Peyer's patch (tissue), 4 donors: ENCODE measurements around the gene OOSP1. TPM values are rescaled to one million over a fixed set of nuclear protein-coding genes. Genes with fewer than 3 reads are reported as not detected.
A peak's percentile ranks its signal among the peaks of the same experiment; 100 is the strongest.

Source experiments
- DNase-seq, 3 donors: peaks; one replicate each; pipeline ENCODE4 v3.0.0-alpha.2; 2017 to 2019
- H3K27ac ChIP-seq, 4 donors: fragments of 200-600 bp; sonication (generic); one replicate each; pipeline ENCODE4 v1.5.1; 2016 to 2019
- H3K27me3 ChIP-seq, 2 donors: fragments of 200-600 bp; sonication (generic); one replicate each; pipeline ENCODE4 v1.5.1; 2019
- H3K36me3 ChIP-seq, 3 donors: fragments of 200-600 bp; sonication (generic); one replicate each; pipeline ENCODE4 v1.5.1; 2016 to 2019
- H3K4me1 ChIP-seq, 4 donors: fragments of 200-600 bp; sonication (generic); one replicate each; pipeline ENCODE4 v1.5.1; 2016 to 2019
- H3K4me3 ChIP-seq, 4 donors: fragments of 200-600 bp; sonication (generic); 1 replicate in 3 of 4; 2 replicates in 1 of 4; pipeline ENCODE4 v1.5.1; 2016 to 2019; ENCODE audit warnings: mild to moderate bottlenecking in 1 of 4
- H3K9me3 ChIP-seq, 4 donors: fragments of 200-600 bp; sonication (generic); one replicate each; pipeline ENCODE4 v1.5.1; 2016 to 2019; ENCODE audit warnings: mild to moderate bottlenecking in 1 of 4
- POLR2A ChIP-seq, 2 donors: fragments of 450-650 bp; IDR thresholded peaks; one replicate each; pipeline ENCODE4 v1.5.1; 2017; ENCODE audit warnings: antibody characterized with exemption in 2 of 2, mild to moderate bottlenecking in 2 of 2, moderate library complexity in 2 of 2
- total RNA-seq, 4 donors: library from RNA; depleted of rRNA; stranded (reverse); fragments of >200 nt; gene quantifications; one replicate each; pipeline ENCODE4 v1.1.0, GENCODE V29; 2016
- TF ChIP-seq, protein P1 (sequence below), 6 experiments: fragments of 450-650 bp in 4 of 6; fragments of 200-600 bp in 2 of 6; sonication (generic) in 1 of 6; IDR thresholded peaks; one replicate each; pipeline ENCODE4 v1.5.1; 2017 to 2019; ENCODE audit warnings: antibody characterized with exemption in 6 of 6, mild to moderate bottlenecking in 3 of 6, moderate library complexity in 1 of 6

Gene OOSP1
- total RNA-seq, 4 donors from 2014 or later, result not detected

DNA sequence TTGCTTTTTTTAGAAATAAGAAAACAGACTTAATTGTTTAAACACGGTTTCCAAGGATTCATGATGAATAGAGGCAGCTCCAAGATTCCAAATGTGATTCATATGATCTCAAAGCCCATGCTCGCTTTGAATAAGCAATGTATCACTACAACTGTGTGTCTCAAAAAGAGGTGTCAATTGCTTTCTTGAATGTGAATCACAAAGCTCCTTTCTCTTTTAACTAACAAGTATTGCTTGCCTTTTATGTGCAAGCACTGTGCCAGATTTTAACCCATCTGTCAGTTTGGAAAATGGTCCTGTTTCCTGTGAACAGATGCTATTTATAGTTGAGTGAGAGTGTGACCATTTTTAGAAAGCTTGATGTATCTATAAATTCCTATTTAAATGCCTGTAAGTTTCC is 6.5 kb downstream of the OOSP1 start:
- Histone ChIP-seq H3K4me1 (no peaks in the 10 kb centered on the region), H3K27me3 (no peaks in the 10 kb centered on the region), H3K9me3 (no peaks in the 10 kb centered on the region), H3K4me3 (no peak overlapping the region), H3K27ac (no peak overlapping the region), H3K36me3 (no peaks in the 10 kb centered on the region)
- TF ChIP-seq, protein P1, sequence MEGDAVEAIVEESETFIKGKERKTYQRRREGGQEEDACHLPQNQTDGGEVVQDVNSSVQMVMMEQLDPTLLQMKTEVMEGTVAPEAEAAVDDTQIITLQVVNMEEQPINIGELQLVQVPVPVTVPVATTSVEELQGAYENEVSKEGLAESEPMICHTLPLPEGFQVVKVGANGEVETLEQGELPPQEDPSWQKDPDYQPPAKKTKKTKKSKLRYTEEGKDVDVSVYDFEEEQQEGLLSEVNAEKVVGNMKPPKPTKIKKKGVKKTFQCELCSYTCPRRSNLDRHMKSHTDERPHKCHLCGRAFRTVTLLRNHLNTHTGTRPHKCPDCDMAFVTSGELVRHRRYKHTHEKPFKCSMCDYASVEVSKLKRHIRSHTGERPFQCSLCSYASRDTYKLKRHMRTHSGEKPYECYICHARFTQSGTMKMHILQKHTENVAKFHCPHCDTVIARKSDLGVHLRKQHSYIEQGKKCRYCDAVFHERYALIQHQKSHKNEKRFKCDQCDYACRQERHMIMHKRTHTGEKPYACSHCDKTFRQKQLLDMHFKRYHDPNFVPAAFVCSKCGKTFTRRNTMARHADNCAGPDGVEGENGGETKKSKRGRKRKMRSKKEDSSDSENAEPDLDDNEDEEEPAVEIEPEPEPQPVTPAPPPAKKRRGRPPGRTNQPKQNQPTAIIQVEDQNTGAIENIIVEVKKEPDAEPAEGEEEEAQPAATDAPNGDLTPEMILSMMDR (IDR thresholded peaks at IDR 0.05), result no peak
- TF ChIP-seq POLR2A (IDR thresholded peaks at IDR 0.05), result no peak
- DNase-seq, result no peak

DNA sequence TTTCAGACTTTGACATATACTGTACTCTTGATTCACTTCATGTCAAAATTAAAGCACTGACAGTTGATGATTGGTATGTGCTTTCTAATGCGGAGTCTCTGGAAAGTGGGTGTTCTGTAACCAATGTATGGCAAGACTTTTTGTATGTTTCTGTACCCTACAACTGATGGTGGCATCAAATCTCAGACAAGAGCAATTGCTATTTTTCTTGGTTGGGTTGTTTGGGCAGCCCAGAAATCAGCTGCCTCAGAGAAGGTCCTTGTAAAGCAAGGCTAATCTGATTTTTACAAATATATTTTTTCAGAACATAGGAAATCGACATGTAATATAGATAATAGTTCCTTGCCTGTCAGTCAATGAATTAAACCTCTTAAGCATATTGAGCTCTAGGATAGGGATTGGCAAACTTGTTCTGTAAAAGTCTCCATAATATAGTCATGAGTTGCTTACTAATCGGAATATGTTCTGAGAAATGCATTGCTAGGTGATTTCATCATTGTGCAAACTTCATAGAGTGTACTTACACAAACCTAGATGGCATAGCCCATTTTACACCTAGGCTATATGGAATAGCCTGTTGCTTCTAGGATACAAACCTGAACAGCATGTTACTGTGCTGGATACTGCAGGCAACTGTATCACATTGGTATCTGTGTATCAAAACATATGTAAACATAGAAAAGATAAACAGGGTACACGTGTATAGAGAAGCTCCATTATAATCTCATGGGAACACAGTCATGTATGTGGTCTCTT is 15.4 kb downstream of the OOSP1 start:
- no peaks in the 10 kb centered on the region for H3K27me3 ChIP-seq
- H3K9me3 ChIP-seq, result no peaks in the 10 kb centered on the region
- no peak overlapping the region for H3K4me3 ChIP-seq
- DNase-seq, result no peak
- no peak for TF ChIP-seq POLR2A (IDR thresholded peaks at IDR 0.05)
- TF ChIP-seq, protein P1 (IDR thresholded peaks at IDR 0.05), result no peak
- no peaks in the 10 kb centered on the region for H3K4me1 ChIP-seq
- H3K27ac ChIP-seq, result no peak overlapping the region
- H3K36me3 ChIP-seq, result no peaks in the 10 kb centered on the region

DNA sequence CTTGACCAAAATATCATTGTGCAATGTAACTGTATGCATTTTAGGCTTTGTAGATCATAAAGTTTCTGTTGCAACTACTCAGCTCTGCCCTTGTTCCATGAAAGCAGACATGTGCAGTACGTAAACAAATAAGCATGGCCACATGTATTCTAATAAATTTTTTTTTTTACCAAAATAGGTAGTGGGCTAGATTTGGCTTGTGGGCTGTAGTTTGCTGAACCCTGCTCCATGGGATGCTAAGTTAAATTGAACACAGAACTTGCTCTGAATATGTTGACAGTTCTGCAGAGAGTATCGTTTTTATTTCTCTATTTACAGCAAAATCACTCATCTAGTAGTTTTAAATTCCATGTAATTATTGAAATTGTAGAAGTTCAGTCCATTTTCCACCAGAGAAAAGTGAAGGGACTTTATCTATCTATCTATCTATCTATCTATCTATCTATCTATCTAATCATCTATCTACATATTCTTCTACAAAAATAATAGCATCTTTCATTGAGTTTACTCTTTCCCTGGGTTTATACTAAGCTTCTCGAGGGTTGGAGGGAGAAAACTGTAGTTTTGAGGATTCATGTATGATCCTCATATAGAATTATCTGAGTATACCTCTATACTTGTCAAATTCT is 16.1 kb downstream of the OOSP1 start:
- H3K9me3 ChIP-seq, result no peaks in the 10 kb centered on the region
- TF ChIP-seq POLR2A (IDR thresholded peaks at IDR 0.05), result no peak
- TF ChIP-seq, protein P1 (IDR thresholded peaks at IDR 0.05), result no peak
- no peak for DNase-seq
- H3K4me3 ChIP-seq, result no peak overlapping the region
- H3K4me1 ChIP-seq, result no peaks in the 10 kb centered on the region
- no peaks in the 10 kb centered on the region for H3K36me3 ChIP-seq
- H3K27ac ChIP-seq, result no peak overlapping the region
- H3K27me3 ChIP-seq, result no peaks in the 10 kb centered on the region

DNA sequence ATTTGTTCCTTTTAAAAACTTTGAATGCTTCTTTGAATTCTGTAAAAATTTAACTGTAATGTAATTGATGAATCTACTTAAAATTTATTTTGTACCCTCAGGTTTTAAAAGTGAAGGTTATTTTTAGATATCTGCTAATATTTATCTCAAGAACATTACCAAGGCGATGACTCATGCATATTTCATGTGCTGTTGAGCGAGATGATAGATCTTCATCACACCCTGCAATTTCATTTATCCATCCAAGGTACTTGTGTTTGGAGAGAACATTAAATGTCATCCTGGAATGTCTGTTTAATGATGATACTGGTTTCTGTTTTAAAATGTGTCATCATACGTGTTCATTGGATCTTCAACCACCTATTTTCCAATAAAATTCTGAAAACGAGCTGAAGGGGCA is 18.9 kb downstream of the OOSP1 start:
- Histone ChIP-seq H3K27ac (no peak overlapping the region), H3K4me3 (no peak overlapping the region), H3K9me3 (no peaks in the 10 kb centered on the region), H3K27me3 (no peaks in the 10 kb centered on the region), H3K4me1 (peaks cover 0 to 7% (median 0%) of the 10 kb centered on the region in 4 donors), H3K36me3 (no peaks in the 10 kb centered on the region)
- TF ChIP-seq POLR2A (IDR thresholded peaks at IDR 0.05), result no peak
- TF ChIP-seq, protein P1 (IDR thresholded peaks at IDR 0.05), result no peak
- no peak for DNase-seq

DNA sequence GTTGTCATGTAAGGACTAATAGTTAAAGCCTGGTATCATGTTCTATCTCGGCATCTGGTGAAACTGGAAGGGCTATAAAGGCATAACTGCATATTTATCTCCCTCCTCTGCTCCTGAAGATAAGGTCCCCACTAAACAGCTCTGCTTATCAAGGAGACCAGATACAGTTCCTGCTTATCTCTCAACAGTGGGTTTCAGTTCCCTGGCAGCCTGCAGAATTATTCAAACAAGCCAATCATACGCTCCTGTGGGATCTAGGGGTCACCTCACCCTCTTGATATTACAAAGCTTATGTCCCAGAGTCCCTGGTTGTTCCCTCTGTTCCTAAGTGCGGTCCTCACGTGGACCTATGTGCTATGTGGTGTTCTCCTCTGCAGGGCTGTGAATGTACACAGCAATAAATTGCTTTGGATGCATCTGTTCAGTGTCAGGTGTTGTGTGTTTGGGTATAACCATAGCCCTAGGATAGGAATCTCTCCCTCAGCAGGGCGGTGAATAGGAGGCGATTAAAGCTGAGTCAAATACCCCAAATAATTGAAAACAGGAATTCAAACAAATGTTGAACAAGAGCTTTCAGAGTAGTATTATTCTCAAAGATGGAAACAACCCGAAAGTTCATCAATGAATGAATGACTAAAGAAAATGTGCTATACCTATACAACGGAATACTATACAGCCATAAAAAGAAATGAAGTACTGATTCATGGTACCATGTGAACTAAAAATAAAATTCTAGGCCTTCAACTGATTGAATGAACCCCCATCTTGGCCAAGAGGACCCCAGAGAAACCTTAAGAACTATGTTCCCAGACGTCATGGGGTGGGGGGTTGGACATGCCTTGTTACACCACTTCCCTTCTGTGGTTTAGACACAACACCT is 22.5 kb downstream of the OOSP1 start:
- Histone ChIP-seq H3K4me3 (no peak overlapping the region), H3K4me1 (peaks cover 0 to 10% (median 0%) of the 10 kb centered on the region in 4 donors), H3K27ac (peak overlapping the region in 2 of 4 donors; percentile 55 to 59), H3K27me3 (no peaks in the 10 kb centered on the region), H3K36me3 (no peaks in the 10 kb centered on the region), H3K9me3 (no peaks in the 10 kb centered on the region)
- DNase-seq, result peak in 1 of 3 donors; percentile 48
- TF ChIP-seq, protein P1 (IDR thresholded peaks at IDR 0.05), result no peak
- TF ChIP-seq POLR2A (IDR thresholded peaks at IDR 0.05), result no peak
